Osteoblast (primary cell): ENCODE results near the gene SLC25A51. TPM values are rescaled to one million over a fixed set of nuclear protein-coding genes. Genes with fewer than 3 reads are reported as not detected.

ENCODE experiments used
- DNase-seq: peaks from one replicate; pipeline ENCODE4 v3.0.0; 2011; ENCODE audit warnings: low spot score, mixed read lengths; ENCODE audit not compliant: insufficient read length; ENCODE audit errors: missing footprints
- H2AFZ ChIP-seq: 2 replicates; pipeline ENCODE4 v1.6.0; 2011; ENCODE audit warnings: mild to moderate bottlenecking, low read length
- H3K27ac ChIP-seq: 2 replicates; pipeline ENCODE4 v1.5.1; 2011; ENCODE audit warnings: mild to moderate bottlenecking, low read depth, low read length, moderate library complexity
- H3K27me3 ChIP-seq: 2 replicates; pipeline ENCODE4 v1.6.0; 2012; ENCODE audit warnings: mild to moderate bottlenecking, control low read depth, inconsistent platforms, low read length, moderate library complexity; ENCODE audit not compliant: insufficient read depth
- H3K36me3 ChIP-seq: 2 replicates; pipeline ENCODE4 v1.5.1; 2011; ENCODE audit warnings: mild to moderate bottlenecking, low read length, control low read depth, moderate library complexity; ENCODE audit not compliant: insufficient read depth
- H3K4me1 ChIP-seq: 2 replicates; pipeline ENCODE4 v1.5.1; 2011; ENCODE audit warnings: mild to moderate bottlenecking, low read length, control low read depth, moderate library complexity; ENCODE audit not compliant: insufficient read depth
- H3K4me2 ChIP-seq: 2 replicates; pipeline ENCODE4 v1.6.0; 2011; ENCODE audit warnings: mild to moderate bottlenecking, low read length; ENCODE audit not compliant: insufficient read depth
- H3K4me3 ChIP-seq: fragments of 200-600 bp; sonication (generic); 3 replicates; pipeline ENCODE4 v1.5.1; 2012; ENCODE audit warnings: mild to moderate bottlenecking, low read length, inconsistent platforms; ENCODE audit not compliant: insufficient read depth
- H3K79me2 ChIP-seq: 2 replicates; pipeline ENCODE4 v1.6.0; 2012; ENCODE audit warnings: mild to moderate bottlenecking, low read length, control low read depth, inconsistent platforms; ENCODE audit not compliant: insufficient read depth
- H3K9me3 ChIP-seq: 2 replicates; pipeline ENCODE4 v1.5.1; 2011; ENCODE audit warnings: low read depth, low read length, control low read depth
- H4K20me1 ChIP-seq: 2 replicates; pipeline ENCODE4 v1.6.0; 2012; ENCODE audit warnings: mild to moderate bottlenecking, low read length, control low read depth; ENCODE audit not compliant: insufficient read depth
- total RNA-seq: library from RNA; depleted of rRNA; stranded (reverse); fragments of >200 nt; gene quantifications from 2 replicates; pipeline ENCODE4 v1.2.3, GENCODE V29; 2012
- TF ChIP-seq, protein P1 (sequence below): IDR thresholded peaks from 2 replicates; pipeline ENCODE4 v1.5.1; 2011; ENCODE audit warnings: mild to moderate bottlenecking, low read depth, low read length, moderate library complexity; ENCODE audit errors: extremely low read depth

The SLC25A51 gene
- total RNA-seq, 1 donor = 119 TPM

DNA sequence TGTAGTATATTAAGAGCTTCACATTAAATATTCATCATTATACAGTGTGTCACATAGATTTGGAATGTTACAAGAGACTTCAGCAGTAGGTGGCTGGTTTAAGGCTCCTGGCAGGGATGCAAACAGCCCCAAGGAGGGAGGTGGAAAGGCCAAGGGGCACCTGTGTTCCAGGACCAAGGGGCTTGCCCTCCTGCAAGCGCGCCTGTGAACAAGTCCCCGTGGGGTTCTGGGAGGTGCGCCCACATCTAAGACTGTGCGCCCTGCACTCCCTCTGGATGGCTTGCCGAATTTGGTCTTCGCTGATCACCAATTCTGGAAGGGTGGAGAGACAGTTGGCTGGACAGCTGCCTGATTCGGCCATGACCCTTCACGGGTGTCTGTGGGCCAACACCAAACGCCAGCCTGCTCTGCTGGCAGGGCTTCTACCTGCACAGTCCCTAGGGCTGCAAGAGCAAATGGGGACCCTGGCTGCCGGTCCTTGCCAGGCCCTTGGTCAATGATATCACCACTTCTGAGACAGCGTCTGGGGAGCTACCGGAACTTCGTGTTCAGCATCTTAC is 12.1 kb upstream of the SLC25A51 start:
- peaks cover 16% of the 10 kb centered on the region for H3K36me3 ChIP-seq
- H3K79me2 ChIP-seq = no peaks in the 10 kb centered on the region
- H3K4me3 ChIP-seq = no peak overlapping the region
- H3K27me3 ChIP-seq = no peaks in the 10 kb centered on the region
- no peaks in the 10 kb centered on the region for H3K4me1 ChIP-seq
- H3K4me2 ChIP-seq = no peak overlapping the region
- no peak overlapping the region for H2AFZ ChIP-seq
- H3K9me3 ChIP-seq = no peaks in the 10 kb centered on the region
- TF ChIP-seq, protein P1, sequence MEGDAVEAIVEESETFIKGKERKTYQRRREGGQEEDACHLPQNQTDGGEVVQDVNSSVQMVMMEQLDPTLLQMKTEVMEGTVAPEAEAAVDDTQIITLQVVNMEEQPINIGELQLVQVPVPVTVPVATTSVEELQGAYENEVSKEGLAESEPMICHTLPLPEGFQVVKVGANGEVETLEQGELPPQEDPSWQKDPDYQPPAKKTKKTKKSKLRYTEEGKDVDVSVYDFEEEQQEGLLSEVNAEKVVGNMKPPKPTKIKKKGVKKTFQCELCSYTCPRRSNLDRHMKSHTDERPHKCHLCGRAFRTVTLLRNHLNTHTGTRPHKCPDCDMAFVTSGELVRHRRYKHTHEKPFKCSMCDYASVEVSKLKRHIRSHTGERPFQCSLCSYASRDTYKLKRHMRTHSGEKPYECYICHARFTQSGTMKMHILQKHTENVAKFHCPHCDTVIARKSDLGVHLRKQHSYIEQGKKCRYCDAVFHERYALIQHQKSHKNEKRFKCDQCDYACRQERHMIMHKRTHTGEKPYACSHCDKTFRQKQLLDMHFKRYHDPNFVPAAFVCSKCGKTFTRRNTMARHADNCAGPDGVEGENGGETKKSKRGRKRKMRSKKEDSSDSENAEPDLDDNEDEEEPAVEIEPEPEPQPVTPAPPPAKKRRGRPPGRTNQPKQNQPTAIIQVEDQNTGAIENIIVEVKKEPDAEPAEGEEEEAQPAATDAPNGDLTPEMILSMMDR = no peak
- no peaks in the 10 kb centered on the region for H4K20me1 ChIP-seq
- H3K27ac ChIP-seq = no peak overlapping the region
- peak; percentile 46 for DNase-seq

DNA sequence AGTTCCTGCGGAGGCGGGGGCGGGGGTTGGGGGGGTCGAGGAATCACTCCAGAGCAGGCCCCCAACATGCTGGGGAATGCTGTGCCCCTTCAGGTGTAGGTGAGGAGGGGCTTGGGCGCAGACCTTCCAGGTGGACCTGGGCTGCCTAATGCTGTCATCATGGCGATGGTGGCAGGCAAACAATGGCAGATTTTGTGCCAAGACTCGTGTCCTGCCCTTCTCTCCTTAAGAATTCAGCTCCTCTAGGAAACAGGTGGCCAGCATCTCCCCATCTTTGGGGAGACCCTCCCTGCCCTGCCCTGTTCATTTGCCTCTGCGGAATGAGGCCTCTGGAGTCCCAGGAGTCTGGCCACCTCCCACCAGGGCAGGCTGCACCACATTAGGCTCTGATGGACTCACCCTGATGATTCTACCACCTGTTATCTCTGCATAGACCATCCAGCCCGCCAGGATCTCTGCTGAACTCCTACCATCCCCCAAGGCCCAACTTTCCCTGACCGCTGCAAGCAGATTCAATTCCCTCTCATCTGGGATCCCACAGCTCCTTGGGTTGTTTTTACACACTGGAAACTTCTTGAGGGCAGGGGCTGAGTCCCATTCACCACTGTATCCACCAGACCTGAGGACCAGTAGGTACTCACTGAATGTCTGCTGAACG is 10.9 kb upstream of the SLC25A51 start:
- H4K20me1 ChIP-seq = no peaks in the 10 kb centered on the region

DNA sequence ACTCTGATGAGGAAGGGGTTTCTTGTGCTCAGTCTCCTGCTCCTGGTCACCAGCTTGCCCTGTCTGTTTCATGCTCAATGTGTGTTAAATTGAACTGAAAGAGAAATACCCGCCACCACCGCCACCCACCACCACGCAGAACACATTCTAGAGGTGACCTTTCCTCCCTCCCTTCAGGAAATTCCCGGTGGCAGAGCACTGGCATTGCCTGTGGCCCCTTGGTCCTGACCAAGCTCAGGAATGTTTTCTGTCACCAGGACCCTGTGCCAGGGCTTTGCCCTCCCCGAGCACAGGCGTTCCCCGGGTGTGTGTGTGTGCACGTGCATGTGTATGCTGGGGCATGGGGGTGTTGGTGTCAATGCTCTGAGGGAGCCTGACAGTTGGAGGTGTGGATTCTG is 10.2 kb upstream of the SLC25A51 start:
- Histone ChIP-seq H2AFZ (no peak overlapping the region), H3K4me2 (no peak overlapping the region), H3K27ac (no peak overlapping the region), H3K79me2 (no peaks in the 10 kb centered on the region), H3K27me3 (no peaks in the 10 kb centered on the region), H3K4me1 (no peaks in the 10 kb centered on the region), H4K20me1 (no peaks in the 10 kb centered on the region), H3K4me3 (no peak overlapping the region), H3K9me3 (no peaks in the 10 kb centered on the region), H3K36me3 (peaks cover 11% of the 10 kb centered on the region)
- DNase-seq = peak; percentile 68
- TF ChIP-seq, protein P1 = no peak

More for the DNA sequence above, 10.9 kb upstream of the SLC25A51 start:
- H3K9me3 ChIP-seq = no peaks in the 10 kb centered on the region
- TF ChIP-seq, protein P1 = no peak
- H2AFZ ChIP-seq = no peak overlapping the region
- H3K4me1 ChIP-seq = no peaks in the 10 kb centered on the region
- H3K4me2 ChIP-seq = no peak overlapping the region
- no peaks in the 10 kb centered on the region for H3K79me2 ChIP-seq
- H3K36me3 ChIP-seq = peaks cover 15% of the 10 kb centered on the region
- peak; percentile 57 for DNase-seq
- H3K4me3 ChIP-seq = no peak overlapping the region
- H3K27ac ChIP-seq = no peak overlapping the region
- no peaks in the 10 kb centered on the region for H3K27me3 ChIP-seq

DNA sequence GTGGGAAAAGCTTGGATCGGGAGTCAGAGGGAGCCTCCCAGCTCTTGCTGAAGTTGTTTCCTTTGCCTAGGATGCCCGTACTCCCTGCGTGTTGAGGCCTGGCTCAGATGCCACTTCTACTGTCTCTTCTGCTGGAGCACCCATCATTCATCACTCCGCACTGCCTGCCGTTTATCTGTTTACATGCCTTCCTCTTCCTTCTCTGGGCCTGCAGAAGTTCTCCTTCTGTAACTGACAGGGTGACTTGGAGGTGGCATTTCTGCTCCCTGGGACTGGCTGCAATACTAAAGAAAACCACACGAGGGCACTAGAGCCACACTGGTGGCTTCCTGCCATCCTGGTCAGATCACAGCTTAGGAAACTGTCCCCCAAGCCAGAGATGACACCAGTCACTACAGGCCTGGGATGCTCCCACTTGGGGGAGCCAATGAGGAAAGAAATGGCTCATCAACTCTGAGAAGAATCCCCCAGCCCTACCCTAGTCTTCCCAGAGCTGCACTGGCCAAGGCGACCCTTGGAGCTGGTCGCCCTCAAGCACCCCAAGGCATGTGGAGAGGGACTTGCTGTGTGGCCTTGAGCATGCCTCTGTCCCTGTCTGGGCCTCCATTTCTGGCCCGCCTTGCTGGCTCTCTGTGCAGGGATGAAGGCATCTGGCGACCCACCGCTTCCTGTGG is 9.7 kb upstream of the SLC25A51 start:
- Histone ChIP-seq H3K4me2 (no peak overlapping the region), H3K9me3 (no peaks in the 10 kb centered on the region), H2AFZ (no peak overlapping the region), H3K4me1 (peaks cover 5% of the 10 kb centered on the region), H3K79me2 (no peaks in the 10 kb centered on the region), H4K20me1 (no peaks in the 10 kb centered on the region), H3K27ac (no peak overlapping the region), H3K4me3 (no peak overlapping the region), H3K27me3 (no peaks in the 10 kb centered on the region), H3K36me3 (peaks cover 11% of the 10 kb centered on the region)
- TF ChIP-seq, protein P1 = peak; percentile 99
- peak; percentile 95 for DNase-seq
